Erythroblast (primary cell): ENCODE results near the gene URI1.

Experiments
- DNase-seq, 2 experiments: peaks; one replicate each; lab custom pipeline; 2025; lab: John Stamatoyannopoulos, UW
- GATA1 ChIP-seq: IDR thresholded peaks from 2 replicates; pipeline ENCODE4 v1.6.1; 2011; ENCODE audit warnings: low read depth, mild to moderate bottlenecking, control low read depth, low read length, moderate library complexity
- POLR2A ChIP-seq: IDR thresholded peaks from 2 replicates; pipeline ENCODE4 v1.6.1; 2011; ENCODE audit warnings: mild to moderate bottlenecking, low read length

The URI1 gene

GRCh38 chr19:29927944-29928625 is 14.0 kb upstream of the URI1 start:
- TF ChIP-seq POLR2A (no peak), GATA1 (no peak)
- no peak for DNase-seq

- DNase-seq = no peak
- TF ChIP-seq POLR2A (no peak), GATA1 (no peak)
Measured at GRCh38 chr19:29928831-29929230, 13.2 kb upstream of the URI1 start.

GRCh38 chr19:29934257-29934656 is 7.8 kb upstream of the URI1 start:
- DNase-seq = no peak
- TF ChIP-seq POLR2A (no peak), GATA1 (no peak)

- TF ChIP-seq POLR2A = no peak
- no peak for TF ChIP-seq GATA1
Measured at GRCh38 chr19:29934781-29935180, 7.3 kb upstream of the URI1 start.

GRCh38 chr19:29936409-29936808 is 5.6 kb upstream of the URI1 start:
- no peak for DNase-seq
- TF ChIP-seq GATA1 = no peak
- TF ChIP-seq POLR2A = no peak

More at GRCh38 chr19:29934781-29935180, 7.3 kb upstream of the URI1 start:
- DNase-seq = no peak

- DNase-seq = no peak
- TF ChIP-seq POLR2A (no peak), GATA1 (no peak)
Measured at GRCh38 chr19:29939628-29940027, 2.4 kb upstream of the URI1 start.

GRCh38 chr19:29940971-29941585 is 961 bp upstream of the URI1 start:
- TF ChIP-seq POLR2A (no peak), GATA1 (no peak)
- no peak for DNase-seq

GRCh38 chr19:29942404-29943261 is 594 bp downstream of the URI1 start:
- TF ChIP-seq GATA1 (no peak), POLR2A (no peak)
- DNase-seq = peak; percentile 80 to 84

- peak in 1 of 2 experiments; percentile 12 for DNase-seq
- TF ChIP-seq GATA1 (no peak), POLR2A (no peak)
Measured at GRCh38 chr19:29943615-29944014, 1.6 kb downstream of the URI1 start.

GRCh38 chr19:29944390-29945012 is 2.5 kb downstream of the URI1 start:
- DNase-seq = peak in 1 of 2 experiments; percentile 12
- TF ChIP-seq POLR2A = no peak

- DNase-seq = no peak
- no peak for TF ChIP-seq POLR2A
Measured at GRCh38 chr19:29945017-29945416, 3.0 kb downstream of the URI1 start.

- TF ChIP-seq GATA1 (no peak), POLR2A (no peak)
- DNase-seq = no peak
Measured at GRCh38 chr19:29945433-29945832, 3.4 kb downstream of the URI1 start.

- TF ChIP-seq GATA1 = no peak
- no peak for TF ChIP-seq POLR2A
- no peak for DNase-seq
Measured at GRCh38 chr19:29946645-29947044, 4.6 kb downstream of the URI1 start.
